HEK293 (cell line): ENCODE data around the gene OXSM.

ENCODE experiments used
- MEIS1 ChIP-seq: sonication (generic); formaldehyde crosslinking; IDR thresholded peaks from 2 replicates; pipeline ENCODE4 v1.8.1; 2022; ENCODE audit warnings: missing genetic modification reagents, mild to moderate bottlenecking, borderline replicate concordance
- MZF1 ChIP-seq: fragments of 450-650 bp; formaldehyde crosslinking; IDR thresholded peaks from 2 replicates; pipeline ENCODE4 v1.5.1; 2017; ENCODE audit warnings: missing biosample characterization, missing genetic modification characterization, borderline replicate concordance
- TCF7L2 ChIP-seq: IDR thresholded peaks from 2 replicates; pipeline ENCODE4 v1.6.1; 2011; ENCODE audit warnings: low read depth, mild to moderate bottlenecking, inconsistent platforms, low read length, moderate library complexity, borderline replicate concordance
- ZNF112 ChIP-seq: fragments of 450-650 bp; formaldehyde crosslinking; IDR thresholded peaks from 2 replicates; pipeline ENCODE4 v1.5.0; 2017; ENCODE audit warnings: missing biosample characterization, missing genetic modification characterization
- ZNF146 ChIP-seq: fragments of 450-650 bp; formaldehyde crosslinking; IDR thresholded peaks from 2 replicates; pipeline ENCODE4 v1.5.1; 2016; ENCODE audit warnings: missing biosample characterization, missing genetic modification characterization
- ZNF16 ChIP-seq: fragments of 450-650 bp; formaldehyde crosslinking; IDR thresholded peaks from 2 replicates; pipeline ENCODE4 v1.5.1; 2016; ENCODE audit warnings: low read depth, missing biosample characterization, missing genetic modification characterization
- ZNF184 ChIP-seq: fragments of 450-650 bp; IDR thresholded peaks from 2 replicates; pipeline ENCODE4 v1.5.1; 2018; ENCODE audit warnings: missing biosample characterization, mild to moderate bottlenecking, missing genetic modification characterization
- ZNF211 ChIP-seq: fragments of 450-650 bp; formaldehyde crosslinking; IDR thresholded peaks from 2 replicates; pipeline ENCODE4 v1.5.1; 2016; ENCODE audit warnings: low read depth, missing biosample characterization, missing genetic modification characterization
- ZNF26 ChIP-seq: fragments of 450-650 bp; formaldehyde crosslinking; IDR thresholded peaks from 2 replicates; pipeline ENCODE4 v1.5.1; 2016; ENCODE audit warnings: missing biosample characterization, missing genetic modification characterization
- ZNF48 ChIP-seq: fragments of 450-650 bp; formaldehyde crosslinking; IDR thresholded peaks from 2 replicates; pipeline ENCODE4 v1.5.1; 2016; ENCODE audit warnings: missing biosample characterization, missing genetic modification characterization
- TF ChIP-seq, protein P1 (sequence below): fragments of 450-650 bp; formaldehyde crosslinking; IDR thresholded peaks from 2 replicates; pipeline ENCODE4 v1.5.1; 2016; ENCODE audit warnings: missing biosample characterization, missing genetic modification characterization
- TF ChIP-seq, protein P2 (sequence below): fragments of 450-650 bp; formaldehyde crosslinking; IDR thresholded peaks from 2 replicates; pipeline ENCODE4 v1.5.1; 2016; ENCODE audit warnings: missing biosample characterization, missing genetic modification characterization

DNA sequence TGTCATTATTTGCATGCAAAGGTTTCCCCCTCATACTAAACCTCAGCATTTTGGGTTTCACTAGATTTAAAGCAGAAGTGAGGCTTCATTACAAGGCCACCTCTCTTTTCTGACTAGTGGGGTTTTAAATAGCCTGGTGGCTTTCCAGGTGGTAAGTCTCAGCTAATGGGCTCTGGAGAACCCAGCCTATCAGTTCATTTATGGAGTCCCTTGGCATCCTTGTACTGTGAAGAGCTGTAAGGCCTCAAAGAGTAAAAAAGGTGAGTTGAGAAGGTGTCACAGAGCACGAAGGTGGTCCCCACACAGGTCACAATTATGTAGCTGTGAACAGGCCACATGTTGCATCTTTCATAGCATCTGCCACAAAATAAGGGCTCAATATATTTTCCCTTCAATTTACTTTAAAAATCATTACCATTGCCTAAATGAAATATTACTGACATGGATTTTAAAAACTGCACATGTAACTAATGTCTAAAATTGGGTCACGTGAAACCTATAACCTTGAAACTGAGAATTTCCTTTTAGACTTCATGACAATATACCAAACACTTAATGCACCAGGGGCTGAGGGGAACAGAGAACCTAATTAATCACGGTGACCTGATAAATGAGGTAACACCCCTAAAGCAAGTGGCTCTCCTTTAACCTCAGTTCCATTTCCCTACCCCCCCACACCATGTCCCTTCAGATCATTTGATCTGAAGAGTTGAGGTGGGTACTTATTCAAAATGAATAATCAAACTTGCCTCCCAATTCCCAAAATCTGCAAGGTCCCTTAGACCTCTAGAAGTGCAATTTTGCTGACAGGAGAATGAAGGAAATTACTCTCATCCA is 7.9 kb upstream of the OXSM start:
- TF ChIP-seq MZF1 (tag by site-specific recombination) (no peak), ZNF112 (tag by site-specific recombination) (no peak), ZNF16 (no peak), ZNF184 (tag by site-specific recombination) (no peak), MEIS1 (CRISPR knock-in tag) (no peak), ZNF146 (tag by site-specific recombination) (no peak), ZNF48 (no peak), ZNF26 (tag by site-specific recombination) (no peak), TCF7L2 (no peak), ZNF211 (no peak)
- TF ChIP-seq, protein P1, sequence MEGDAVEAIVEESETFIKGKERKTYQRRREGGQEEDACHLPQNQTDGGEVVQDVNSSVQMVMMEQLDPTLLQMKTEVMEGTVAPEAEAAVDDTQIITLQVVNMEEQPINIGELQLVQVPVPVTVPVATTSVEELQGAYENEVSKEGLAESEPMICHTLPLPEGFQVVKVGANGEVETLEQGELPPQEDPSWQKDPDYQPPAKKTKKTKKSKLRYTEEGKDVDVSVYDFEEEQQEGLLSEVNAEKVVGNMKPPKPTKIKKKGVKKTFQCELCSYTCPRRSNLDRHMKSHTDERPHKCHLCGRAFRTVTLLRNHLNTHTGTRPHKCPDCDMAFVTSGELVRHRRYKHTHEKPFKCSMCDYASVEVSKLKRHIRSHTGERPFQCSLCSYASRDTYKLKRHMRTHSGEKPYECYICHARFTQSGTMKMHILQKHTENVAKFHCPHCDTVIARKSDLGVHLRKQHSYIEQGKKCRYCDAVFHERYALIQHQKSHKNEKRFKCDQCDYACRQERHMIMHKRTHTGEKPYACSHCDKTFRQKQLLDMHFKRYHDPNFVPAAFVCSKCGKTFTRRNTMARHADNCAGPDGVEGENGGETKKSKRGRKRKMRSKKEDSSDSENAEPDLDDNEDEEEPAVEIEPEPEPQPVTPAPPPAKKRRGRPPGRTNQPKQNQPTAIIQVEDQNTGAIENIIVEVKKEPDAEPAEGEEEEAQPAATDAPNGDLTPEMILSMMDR (tag by site-specific recombination), result no peak
- TF ChIP-seq, protein P2, sequence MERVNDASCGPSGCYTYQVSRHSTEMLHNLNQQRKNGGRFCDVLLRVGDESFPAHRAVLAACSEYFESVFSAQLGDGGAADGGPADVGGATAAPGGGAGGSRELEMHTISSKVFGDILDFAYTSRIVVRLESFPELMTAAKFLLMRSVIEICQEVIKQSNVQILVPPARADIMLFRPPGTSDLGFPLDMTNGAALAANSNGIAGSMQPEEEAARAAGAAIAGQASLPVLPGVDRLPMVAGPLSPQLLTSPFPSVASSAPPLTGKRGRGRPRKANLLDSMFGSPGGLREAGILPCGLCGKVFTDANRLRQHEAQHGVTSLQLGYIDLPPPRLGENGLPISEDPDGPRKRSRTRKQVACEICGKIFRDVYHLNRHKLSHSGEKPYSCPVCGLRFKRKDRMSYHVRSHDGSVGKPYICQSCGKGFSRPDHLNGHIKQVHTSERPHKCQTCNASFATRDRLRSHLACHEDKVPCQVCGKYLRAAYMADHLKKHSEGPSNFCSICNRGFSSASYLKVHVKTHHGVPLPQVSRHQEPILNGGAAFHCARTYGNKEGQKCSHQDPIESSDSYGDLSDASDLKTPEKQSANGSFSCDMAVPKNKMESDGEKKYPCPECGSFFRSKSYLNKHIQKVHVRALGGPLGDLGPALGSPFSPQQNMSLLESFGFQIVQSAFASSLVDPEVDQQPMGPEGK (tag by site-specific recombination), result no peak
